Stimulated activated CD8-positive, alpha-beta memory T cell treated with anti-CD3 and anti-CD28 coated beads, Interleukin-4, amount 100 ng/mL, for 24 hours (primary cell): Measurements from ENCODE around the gene PDZD7.
A peak's percentile ranks its signal among the peaks of the same experiment; 100 is the strongest.

Experiments used
- DNase-seq: peaks from one replicate; pipeline ENCODE4 v3.0.0-alpha.2; 2020; ENCODE audit warnings: low read depth

Gene PDZD7

DNA sequence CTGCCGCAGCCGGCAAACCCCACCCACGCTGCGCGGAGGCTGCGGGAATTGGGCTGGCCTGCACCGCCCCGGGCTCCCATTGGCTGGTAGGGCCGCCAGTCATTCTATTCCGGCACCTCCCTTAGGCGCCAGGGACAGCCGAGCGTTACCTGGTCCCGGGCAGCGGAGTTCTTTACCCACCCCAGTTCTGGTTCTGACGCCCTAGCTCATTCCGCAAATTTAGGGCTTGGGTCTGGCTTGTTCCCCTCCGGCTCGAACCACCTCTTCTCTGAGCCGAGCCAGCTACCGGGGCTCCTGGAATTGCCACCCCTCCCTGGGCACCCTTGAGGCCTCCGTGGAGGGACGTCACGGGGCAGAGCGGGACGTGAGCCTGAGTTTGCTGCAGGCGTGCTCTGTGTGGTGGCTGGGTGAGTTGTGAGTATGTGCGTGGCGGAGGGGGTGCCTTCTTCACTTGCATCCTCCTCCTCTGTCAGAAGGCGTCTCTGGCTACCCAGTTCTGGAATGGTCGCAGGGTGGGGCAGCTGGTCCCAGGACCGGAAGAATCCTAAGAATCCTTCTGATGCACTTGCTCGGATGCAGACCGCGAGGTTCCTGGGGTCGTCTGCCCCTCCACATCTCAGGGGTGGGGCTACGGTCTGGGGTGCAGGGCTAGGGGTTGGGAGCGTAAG lies at the start of gene PDZD7, which contains the start of gene SFXN3:
Gene PDZD7 (minus strand): TSS at position 2 of the 668 bp plus-strand sequence. CDS start 910 bp downstream, outside the sequence.
Gene SFXN3 (plus strand): TSS at position 107 of the 668 bp plus-strand sequence. CDS start 3,461 bp downstream, outside the sequence.
- DNase-seq: peak; percentile 94

DNA sequence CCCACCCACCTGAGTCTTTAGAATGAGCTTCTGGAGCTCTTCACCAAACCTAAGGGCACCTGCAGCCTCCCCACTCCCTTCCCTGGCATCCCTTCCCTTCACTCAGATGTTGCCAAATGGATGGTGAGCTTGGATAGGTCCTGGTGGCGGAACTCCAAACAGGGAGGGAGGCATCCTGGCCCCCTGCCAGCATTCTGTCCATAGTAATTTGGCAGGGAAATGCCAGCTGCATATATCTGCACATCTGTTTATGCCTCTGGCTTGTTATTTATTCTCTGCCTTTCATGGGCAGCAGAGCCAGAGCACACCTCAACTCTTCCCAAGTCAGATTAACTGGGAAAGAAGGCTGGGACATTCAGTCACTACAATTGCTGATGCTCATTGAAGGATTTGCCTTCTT lies 48.9 kb upstream of the PDZD7 start:
- no peak for DNase-seq

DNA sequence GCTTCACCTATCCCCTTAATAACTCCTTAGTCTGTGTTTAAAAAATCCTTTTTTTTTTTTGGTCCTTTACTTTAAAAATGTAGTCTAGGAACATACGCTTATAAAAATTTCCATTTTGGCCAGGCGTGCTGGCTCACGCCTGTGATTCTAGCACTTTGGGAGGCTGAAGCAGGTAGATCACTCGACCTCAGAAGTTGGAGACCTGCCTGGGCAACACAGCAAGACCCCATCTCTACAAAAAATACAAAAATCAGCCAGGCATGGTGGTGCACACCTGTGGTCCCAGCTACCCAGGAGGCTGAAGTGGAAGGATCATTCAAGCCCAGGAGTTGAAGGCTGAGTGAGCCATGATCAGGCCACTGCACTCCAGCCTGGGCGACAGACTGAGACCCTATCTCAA lies 45.7 kb upstream of the PDZD7 start:
- no peak for DNase-seq

DNA sequence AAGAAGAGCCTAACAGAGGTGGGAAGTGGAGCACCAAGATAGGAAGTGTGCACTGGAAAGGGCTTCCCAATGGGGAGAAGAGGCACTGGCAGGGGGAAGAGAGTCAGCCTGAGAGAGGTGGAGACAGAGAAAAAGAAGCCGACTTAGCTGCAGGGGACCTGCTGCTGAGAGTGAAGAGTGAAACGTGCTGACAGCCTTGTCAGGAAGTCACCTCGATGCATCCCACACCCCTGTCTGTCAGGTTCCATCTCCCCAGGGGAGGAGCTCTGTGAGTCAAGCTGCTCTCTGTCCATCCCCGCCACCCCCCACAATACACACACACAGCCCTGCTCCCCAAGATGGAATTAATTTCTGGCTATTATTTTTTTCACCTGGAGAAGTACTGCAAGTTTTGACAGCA lies 44.8 kb upstream of the PDZD7 start:
- DNase-seq: no peak

DNA sequence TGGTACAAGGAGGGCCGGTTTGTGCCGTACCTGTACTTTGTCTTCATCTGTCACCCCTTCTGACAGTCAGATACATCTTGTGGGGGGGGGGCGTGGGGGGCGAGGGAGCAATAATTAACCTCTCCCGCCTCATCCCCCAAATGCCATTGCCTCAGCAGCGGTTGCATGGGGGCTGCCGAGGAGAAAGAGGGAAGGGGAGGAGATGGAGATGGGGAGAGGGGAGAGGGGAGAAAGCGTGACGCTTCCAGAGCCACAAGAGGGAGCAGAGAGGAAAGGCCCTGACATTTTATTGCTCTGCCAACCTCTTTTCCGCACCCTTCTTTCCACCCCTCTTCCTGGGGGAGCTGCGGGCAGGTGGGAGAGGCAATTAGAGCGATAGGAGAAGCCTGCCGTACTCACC lies 42.7 kb upstream of the PDZD7 start:
- DNase-seq: no peak

DNA sequence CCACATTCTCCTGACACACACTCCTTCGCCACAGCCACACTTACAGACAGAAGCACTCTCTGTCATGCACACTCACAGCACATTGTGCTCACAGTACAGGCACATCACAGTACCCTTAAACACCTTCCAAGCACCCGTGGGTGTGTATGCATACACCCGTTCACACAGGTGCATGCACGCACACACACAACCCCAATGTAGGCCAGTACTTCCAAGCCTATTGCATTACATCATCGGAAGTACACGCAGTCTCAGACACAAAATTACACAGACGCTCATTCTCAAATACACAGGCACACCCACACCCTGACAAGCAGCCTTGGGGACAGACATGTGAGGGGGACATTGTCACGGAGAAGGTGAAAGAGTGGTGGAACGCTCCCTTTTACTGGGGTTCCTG lies 42.0 kb upstream of the PDZD7 start:
- DNase-seq: no peak

GRCh38 chr10:101071885-101072433 lies 41.0 kb upstream of the PDZD7 start:
- DNase-seq: no peak

GRCh38 chr10:101071267-101071884 lies 40.4 kb upstream of the PDZD7 start:
- DNase-seq: no peak

- DNase-seq: no peak
These were observed 39.2 kb upstream of the PDZD7 start for GRCh38 chr10:101070098-101070497.

GRCh38 chr10:101069441-101069840 lies 38.5 kb upstream of the PDZD7 start:
- no peak for DNase-seq

GRCh38 chr10:101067356-101068083 lies 36.6 kb upstream of the PDZD7 start:
- peak; percentile 62 for DNase-seq

- no peak for DNase-seq
These were observed 36.0 kb upstream of the PDZD7 start for GRCh38 chr10:101066896-101067355.

GRCh38 chr10:101066146-101066895 lies 35.4 kb upstream of the PDZD7 start:
- DNase-seq: no peak

- no peak for DNase-seq
These were observed 34.7 kb upstream of the PDZD7 start for GRCh38 chr10:101065481-101066145.

DNA sequence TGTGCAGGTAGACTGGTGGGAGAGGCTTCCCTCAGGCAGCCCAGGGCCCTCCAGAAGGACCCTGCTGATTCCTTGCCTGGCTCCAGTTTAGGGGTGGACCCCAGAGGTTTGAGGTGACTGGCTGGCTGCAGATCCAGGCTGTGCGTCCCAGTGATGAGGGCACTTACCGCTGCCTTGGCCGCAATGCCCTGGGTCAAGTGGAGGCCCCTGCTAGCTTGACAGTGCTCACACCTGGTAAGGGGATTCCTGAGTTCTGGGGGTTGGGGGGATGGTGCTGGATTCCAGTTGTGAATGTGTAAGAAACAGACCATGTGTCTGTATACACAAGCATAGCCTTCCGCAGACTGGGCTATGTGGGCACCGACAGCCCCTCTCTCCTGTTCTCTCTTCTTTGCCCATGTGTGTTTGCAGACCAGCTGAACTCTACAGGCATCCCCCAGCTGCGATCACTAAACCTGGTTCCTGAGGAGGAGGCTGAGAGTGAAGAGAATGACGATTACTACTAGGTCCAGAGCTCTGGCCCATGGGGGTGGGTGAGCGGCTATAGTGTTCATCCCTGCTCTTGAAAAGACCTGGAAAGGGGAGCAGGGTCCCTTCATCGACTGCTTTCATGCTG lies 33.6 kb upstream of the PDZD7 start:
- no peak for DNase-seq

DNA sequence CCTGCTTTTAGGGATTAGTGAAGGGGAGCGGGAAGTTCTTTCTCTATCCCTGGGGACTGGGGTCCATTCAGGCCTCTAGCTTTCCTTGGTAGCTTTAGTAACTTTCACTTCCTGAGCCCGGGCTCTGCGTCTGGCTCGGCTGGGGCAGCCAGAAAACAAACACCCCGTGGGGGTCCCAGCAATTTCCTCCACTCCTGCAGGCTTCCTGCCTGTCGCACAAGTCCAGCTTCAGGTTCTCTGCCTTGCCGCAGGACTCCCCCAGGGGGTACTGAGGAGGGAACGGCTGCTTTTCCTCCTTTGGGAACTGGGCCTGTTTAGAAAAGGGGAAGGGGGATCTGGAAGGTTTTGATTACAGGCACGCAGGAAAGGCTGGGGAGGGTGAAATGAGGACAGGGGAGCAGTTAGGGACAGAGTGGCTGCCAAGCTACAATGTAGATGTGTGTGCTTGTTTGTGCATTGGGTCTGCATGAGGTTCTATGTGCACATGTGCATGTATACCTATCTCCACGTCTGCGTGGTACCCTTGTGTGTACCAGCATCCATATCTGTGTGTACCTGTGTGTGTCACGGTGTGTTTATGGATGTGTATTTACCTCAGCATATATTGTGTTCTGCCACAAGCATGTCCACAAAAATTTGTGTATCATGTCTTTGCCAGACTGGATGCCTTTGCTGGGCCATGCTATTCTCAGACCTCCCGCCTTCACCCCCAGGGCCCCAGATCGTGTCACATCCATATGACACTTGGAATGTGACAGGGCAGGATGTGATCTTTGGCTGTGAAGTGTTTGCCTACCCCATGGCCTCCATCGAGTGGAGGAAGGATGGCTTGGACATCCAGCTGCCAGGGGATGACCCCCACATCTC lies 32.9 kb upstream of the PDZD7 start:
- no peak for DNase-seq

- DNase-seq: no peak
These were observed 32.2 kb upstream of the PDZD7 start for GRCh38 chr10:101063050-101063525.

DNA sequence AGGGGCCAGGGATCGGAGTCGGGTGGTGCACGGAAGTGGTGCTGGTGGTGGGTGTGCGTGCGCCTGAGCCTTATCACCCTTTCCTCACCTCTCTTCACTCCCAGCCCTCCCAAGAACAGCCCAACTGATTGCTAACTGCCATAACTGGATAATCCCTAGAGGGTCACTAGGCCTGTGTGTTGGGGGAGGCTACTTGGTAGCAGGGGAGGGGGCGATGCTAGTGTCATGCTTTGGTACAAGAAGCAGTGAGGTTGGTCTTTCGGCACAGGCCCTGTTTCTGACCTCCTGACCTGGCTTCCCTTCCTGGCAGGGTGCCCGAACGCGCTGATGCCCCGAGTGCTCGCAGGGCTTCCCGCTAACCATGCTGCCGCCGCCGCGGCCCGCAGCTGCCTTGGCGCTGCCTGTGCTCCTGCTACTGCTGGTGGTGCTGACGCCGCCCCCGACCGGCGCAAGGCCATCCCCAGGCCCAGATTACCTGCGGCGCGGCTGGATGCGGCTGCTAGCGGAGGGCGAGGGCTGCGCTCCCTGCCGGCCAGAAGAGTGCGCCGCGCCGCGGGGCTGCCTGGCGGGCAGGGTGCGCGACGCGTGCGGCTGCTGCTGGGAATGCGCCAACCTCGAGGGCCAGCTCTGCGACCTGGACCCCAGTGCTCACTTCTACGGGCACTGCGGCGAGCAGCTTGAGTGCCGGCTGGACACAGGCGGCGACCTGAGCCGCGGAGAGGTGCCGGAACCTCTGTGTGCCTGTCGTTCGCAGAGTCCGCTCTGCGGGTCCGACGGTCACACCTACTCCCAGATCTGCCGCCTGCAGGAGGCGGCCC lies 31.5 kb upstream of the PDZD7 start:
- DNase-seq: peak; percentile 33
